Mucosa of descending colon (tissue), 3 donors: ENCODE data around the gene KATNIP. TPM values are rescaled to one million over a fixed set of nuclear protein-coding genes. Genes with fewer than 3 reads are reported as not detected.

Experiments used
- ATAC-seq: fragments of 200-7000 bp; cut with Tn5 transposase; one replicate; pipeline ENCODE4 v1.9.1; 2020; ENCODE audit warnings: mild to moderate bottlenecking, moderate library complexity
- DNase-seq, 3 donors: peaks; one replicate each; pipeline ENCODE4 v3.0.0-alpha.2; 2020
- H3K36me3 ChIP-seq: fragments of 200-600 bp; one replicate; pipeline ENCODE4 v1.8.0; 2021; ENCODE audit warnings: low read depth, mild to moderate bottlenecking
- H3K4me1 ChIP-seq: fragments of 200-600 bp; one replicate; pipeline ENCODE4 v1.8.0; 2021; ENCODE audit warnings: low read depth, mild to moderate bottlenecking
- H3K4me3 ChIP-seq: fragments of 200-600 bp; one replicate; pipeline ENCODE4 v1.8.0; 2021; ENCODE audit warnings: mild to moderate bottlenecking
- H3K9me3 ChIP-seq: fragments of 200-600 bp; one replicate; pipeline ENCODE4 v1.8.0; 2021; ENCODE audit warnings: mild to moderate bottlenecking
- CTCF ChIP-seq: fragments of 200-600 bp; IDR thresholded peaks from one replicate; pipeline ENCODE4 v1.8.0; 2022; ENCODE audit warnings: antibody characterized with exemption, mild to moderate bottlenecking
- intact Hi-C, 2 donors: fragments of 100-400 bp; cut with DNase I in 1 of 2; cut with micrococcal nuclease in 1 of 2; formaldehyde crosslinking; loops; one replicate each; pipeline versions ENCODE4 v1.11.0 to v1.11.1; 2022; cut with DNase I, micrococcal nuclease
- total RNA-seq, 3 donors: library from RNA; stranded (reverse); fragmentation: NEBNext Ultra II Directional in 2 of 3; extraction: Animal tissue kit (Norgen Biotek cat#: 25700) in 2 of 3; gene quantifications; one replicate each; pipeline versions ENCODE4 v1.2.1 to v1.2.4, GENCODE V29; 2021 to 2023
- donor health status: DM: no; HTN: no; CAD: no; lungs with moderate emphysema.
- donor health status: DM: no; HTN: no; CAD: no.
- donor health status: DM: no; HTN: yes; CAD: no.

KATNIP gene
- total RNA-seq, 3 donors from 2014 or later: 32.8 to 48.6 (median 33.9) TPM

GRCh38 chr16:27596411-27596810, 46.5 kb downstream of the KATNIP start:
- no peak for ATAC-seq
- no peaks in the 10 kb centered on the region for H3K9me3 ChIP-seq
- H3K4me3 ChIP-seq: no peak overlapping the region
- no peak for DNase-seq
- TF ChIP-seq CTCF: no peak
- no peaks in the 10 kb centered on the region for H3K36me3 ChIP-seq
- intact Hi-C loops: no loop called here
- no peaks in the 10 kb centered on the region for H3K4me1 ChIP-seq

DNA sequence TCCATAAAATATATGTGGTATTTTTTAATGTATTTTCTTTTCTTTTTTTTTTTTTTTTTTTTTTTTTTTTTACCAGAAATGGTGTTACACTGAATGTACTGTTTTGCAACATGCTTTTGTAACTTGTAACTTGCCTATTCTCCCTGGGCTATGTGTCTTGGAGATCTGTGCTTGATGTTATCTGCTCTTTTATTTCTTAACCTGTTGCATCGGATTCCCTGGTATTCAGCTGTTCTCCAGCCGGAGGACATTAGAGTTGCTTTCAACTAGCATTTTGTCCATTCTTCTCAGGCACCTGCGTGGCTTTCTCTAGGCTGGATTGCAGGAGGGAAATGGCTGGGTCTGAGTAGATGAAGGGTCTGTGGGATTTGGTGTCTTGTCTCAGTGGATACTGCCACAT, 47.4 kb downstream of the KATNIP start:
- DNase-seq (no peak), ATAC-seq (no peak)
- intact Hi-C loops: no loop called here
- Histone ChIP-seq H3K9me3 (no peaks in the 10 kb centered on the region), H3K4me1 (no peaks in the 10 kb centered on the region), H3K4me3 (no peak overlapping the region), H3K36me3 (no peaks in the 10 kb centered on the region)
- TF ChIP-seq CTCF: no peak

GRCh38 chr16:27598220-27598619, 48.3 kb downstream of the KATNIP start:
- intact Hi-C loops: no loop called here
- no peak for TF ChIP-seq CTCF
- ATAC-seq: no peak
- Histone ChIP-seq H3K9me3 (no peaks in the 10 kb centered on the region), H3K36me3 (no peaks in the 10 kb centered on the region), H3K4me3 (no peak overlapping the region), H3K4me1 (no peaks in the 10 kb centered on the region)
- no peak for DNase-seq

- DNase-seq (no peak), ATAC-seq (no peak)
- Histone ChIP-seq H3K4me1 (no peaks in the 10 kb centered on the region), H3K4me3 (no peak overlapping the region), H3K36me3 (no peaks in the 10 kb centered on the region), H3K9me3 (no peaks in the 10 kb centered on the region)
- intact Hi-C loops: no loop called here
- no peak for TF ChIP-seq CTCF
These were observed 49.1 kb downstream of the KATNIP start for GRCh38 chr16:27598931-27599565.

GRCh38 chr16:27599606-27600005, 49.7 kb downstream of the KATNIP start:
- Histone ChIP-seq H3K9me3 (no peaks in the 10 kb centered on the region), H3K4me3 (no peak overlapping the region), H3K4me1 (no peaks in the 10 kb centered on the region), H3K36me3 (no peaks in the 10 kb centered on the region)
- intact Hi-C loops: no loop called here
- no peak for DNase-seq
- ATAC-seq: no peak
- no peak for TF ChIP-seq CTCF

Other genes with a start within 250 kb of the KATNIP start
- 100 to 1,000 TPM; 131 to 207 (median 164) TPM for gene IL4R, start 236.2 kb upstream of the KATNIP start, total RNA-seq
- 1 to 10 TPM in 2 of 3 donors, under 1 TPM in 1; 0.47 to 1.4 (median 1.0) TPM for gene IL21R, start 148.0 kb upstream of the KATNIP start, total RNA-seq
- 10 to 100 TPM; 47.0 to 58.5 (median 47.7) TPM for gene GTF3C1, start 231 bp upstream of the KATNIP start, total RNA-seq